Uterus (tissue), 2 donors: ENCODE results near the gene EFS.

Experiments
- POLR2A ChIP-seq, 2 donors: fragments of 450-650 bp; IDR thresholded peaks; one replicate each; pipeline ENCODE4 v1.6.1; 2016; ENCODE audit warnings: antibody characterized with exemption in 2 of 2, mild to moderate bottlenecking in 1 of 2, moderate library complexity in 1 of 2
- TF ChIP-seq, protein P1 (sequence below), 4 experiments: fragments of 200-600 bp in 2 of 4; fragments of 450-650 bp in 2 of 4; sonication (generic) in 2 of 4; IDR thresholded peaks; one replicate each; pipeline ENCODE4 v1.5.1; 2016 to 2019; ENCODE audit warnings: antibody characterized with exemption in 4 of 4, mild to moderate bottlenecking in 2 of 4, moderate library complexity in 1 of 4

DNA sequence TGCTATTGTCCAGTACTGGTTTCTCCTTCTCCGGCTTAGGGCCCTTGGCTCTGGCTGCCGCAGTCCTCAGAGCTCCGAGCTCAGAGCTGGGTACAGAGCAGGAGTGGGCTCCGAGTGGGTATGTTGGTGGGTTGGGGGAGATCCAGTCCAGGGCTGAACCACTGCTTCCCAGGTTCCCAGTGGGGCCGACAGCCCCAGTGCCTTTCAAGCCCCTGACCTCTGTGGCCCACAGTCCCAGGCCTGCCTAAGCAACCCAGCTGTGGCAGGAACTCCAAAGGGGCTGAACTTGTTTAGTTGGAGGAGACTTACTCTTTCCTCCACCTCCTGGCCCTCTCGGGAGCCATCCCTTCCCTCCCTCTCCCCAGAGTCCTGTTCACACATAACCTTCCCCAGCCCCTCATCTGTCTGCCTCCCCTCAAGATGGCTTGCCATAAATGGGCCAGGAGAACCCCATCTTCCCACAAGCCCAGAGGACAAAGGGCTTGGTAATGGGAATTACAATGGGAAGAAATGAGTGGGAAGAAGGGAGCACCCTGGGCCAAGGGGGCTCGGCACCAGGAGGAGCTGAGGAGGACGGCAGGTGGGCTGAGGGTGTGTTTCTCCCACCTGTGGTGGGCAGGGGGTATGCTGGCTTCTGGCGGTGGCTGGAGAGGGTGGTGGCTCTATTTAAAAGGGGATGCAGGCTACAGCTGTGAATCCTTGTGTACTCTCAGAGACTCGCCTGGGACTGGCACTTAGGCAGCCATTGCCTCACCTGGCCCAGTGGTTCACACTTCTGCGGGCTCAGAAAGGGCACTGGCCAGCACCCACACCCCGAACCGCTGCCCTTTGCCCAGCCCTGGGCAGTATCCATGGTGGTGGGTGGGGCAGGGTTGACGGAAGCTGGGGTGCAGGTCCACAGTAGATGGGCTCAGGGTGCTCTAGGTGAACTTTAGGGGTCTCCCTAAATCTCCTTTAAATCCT is 46.9 kb upstream of the EFS start:
- no peak for TF ChIP-seq POLR2A (IDR thresholded peaks at IDR 0.05)
- TF ChIP-seq, protein P1, sequence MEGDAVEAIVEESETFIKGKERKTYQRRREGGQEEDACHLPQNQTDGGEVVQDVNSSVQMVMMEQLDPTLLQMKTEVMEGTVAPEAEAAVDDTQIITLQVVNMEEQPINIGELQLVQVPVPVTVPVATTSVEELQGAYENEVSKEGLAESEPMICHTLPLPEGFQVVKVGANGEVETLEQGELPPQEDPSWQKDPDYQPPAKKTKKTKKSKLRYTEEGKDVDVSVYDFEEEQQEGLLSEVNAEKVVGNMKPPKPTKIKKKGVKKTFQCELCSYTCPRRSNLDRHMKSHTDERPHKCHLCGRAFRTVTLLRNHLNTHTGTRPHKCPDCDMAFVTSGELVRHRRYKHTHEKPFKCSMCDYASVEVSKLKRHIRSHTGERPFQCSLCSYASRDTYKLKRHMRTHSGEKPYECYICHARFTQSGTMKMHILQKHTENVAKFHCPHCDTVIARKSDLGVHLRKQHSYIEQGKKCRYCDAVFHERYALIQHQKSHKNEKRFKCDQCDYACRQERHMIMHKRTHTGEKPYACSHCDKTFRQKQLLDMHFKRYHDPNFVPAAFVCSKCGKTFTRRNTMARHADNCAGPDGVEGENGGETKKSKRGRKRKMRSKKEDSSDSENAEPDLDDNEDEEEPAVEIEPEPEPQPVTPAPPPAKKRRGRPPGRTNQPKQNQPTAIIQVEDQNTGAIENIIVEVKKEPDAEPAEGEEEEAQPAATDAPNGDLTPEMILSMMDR (IDR thresholded peaks at IDR 0.05), result no peak
